Upper lobe of left lung (tissue), 6 donors: ENCODE measurements around the gene SYCE3. TPM values are rescaled to one million over a fixed set of nuclear protein-coding genes. Genes with fewer than 3 reads are reported as not detected.

Experiments
- ATAC-seq, 2 donors: fragments of 200-7000 bp; cut with Tn5 transposase; one replicate each; pipeline ENCODE4 v1.9.1; 2022; ENCODE audit warnings: mild to moderate bottlenecking in 2 of 2, moderate library complexity in 2 of 2; ENCODE audit not compliant: low FRiP score in 2 of 2
- DNase-seq, 2 donors: peaks; one replicate each; pipeline ENCODE4 v3.0.0-alpha.2; 2019 to 2020
- H3K27ac ChIP-seq, 4 donors: fragments of 200-600 bp; sonication (generic); one replicate each; pipeline ENCODE4 v1.5.1; 2016 to 2019
- H3K27me3 ChIP-seq, 4 donors: fragments of 200-600 bp; sonication (generic); one replicate each; pipeline ENCODE4 v1.5.1; 2017 to 2019
- H3K36me3 ChIP-seq, 4 donors: fragments of 200-600 bp; sonication (generic); one replicate each; pipeline ENCODE4 v1.5.1; 2016 to 2019
- H3K4me1 ChIP-seq, 4 donors: fragments of 200-600 bp; sonication (generic); one replicate each; pipeline ENCODE4 v1.5.1; 2018 to 2019
- H3K4me3 ChIP-seq, 4 donors: fragments of 200-600 bp; sonication (generic); one replicate each; pipeline ENCODE4 v1.5.1; 2017 to 2019; ENCODE audit warnings: mild to moderate bottlenecking in 2 of 4, moderate library complexity in 1 of 4
- H3K9me3 ChIP-seq, 4 donors: fragments of 200-600 bp; sonication (generic); one replicate each; pipeline ENCODE4 v1.5.1; 2018 to 2019
- CTCF ChIP-seq, 6 experiments: fragments of 450-650 bp in 4 of 6; fragments of 200-600 bp in 2 of 6; sonication (generic) in 2 of 6; IDR thresholded peaks; one replicate each; pipeline ENCODE4 v1.5.1; 2016 to 2019; ENCODE audit warnings: antibody characterized with exemption in 6 of 6
- EP300 ChIP-seq, 4 donors: sonication (generic); formaldehyde crosslinking; IDR thresholded peaks; one replicate each; pipeline ENCODE4 v1.5.1; 2017; ENCODE audit warnings: antibody characterized with exemption in 4 of 4, control low read depth in 2 of 4
- POLR2A ChIP-seq, 4 donors: fragments of 450-650 bp; IDR thresholded peaks; one replicate each; pipeline ENCODE4 v1.5.1; 2016 to 2017; ENCODE audit warnings: antibody characterized with exemption in 4 of 4, mild to moderate bottlenecking in 2 of 4
- POLR2AphosphoS5 ChIP-seq, 2 donors: sonication (generic); formaldehyde crosslinking; IDR thresholded peaks; one replicate each; pipeline ENCODE4 v1.5.1; 2017; ENCODE audit warnings: antibody characterized with exemption in 2 of 2
- WGBS, 2 donors: methylation state at CpG; one replicate each; pipeline ENCODE4 v1.1.5; 2017 to 2018; 5-methylcytosine and 5-hydroxymethylcytosine counted together
- total RNA-seq, 6 donors: library from RNA; depleted of rRNA in 4 of 6; stranded (reverse); fragments of >200 nt in 4 of 6; gene quantifications; one replicate each; pipeline versions ENCODE4 v1.1.0 to v1.2.1, GENCODE V29; 2016 to 2021
- donor health status: DM: no; HTN: no; CAD: no; lungs with moderate emphysema.
- donor health status: DM: no; HTN: yes; CAD: no; lungs with severe emphysema.

The SYCE3 gene
- total RNA-seq, 6 donors from 2014 or later, result 3.4 TPM; not detected in 5

GRCh38 chr22:50526108-50526833, 36.4 kb downstream of the SYCE3 start:
- Histone ChIP-seq H3K27me3 (no peaks in the 10 kb centered on the region), H3K9me3 (no peaks in the 10 kb centered on the region), H3K36me3 (peaks cover 16 to 32% (median 28%) of the 10 kb centered on the region in 4 donors), H3K4me1 (peaks cover 39 to 70% (median 44%) of the 10 kb centered on the region in 4 donors), H3K4me3 (peak overlapping the region; percentile 69 to 93 (median 74)), H3K27ac (peak overlapping the region; percentile 95 to 100 (median 98))
- 2 to 8% methylated on average over 2 to 38 of the region's 77 CpGs for WGBS, 2 donors
- DNase-seq, result peak; percentile 84 to 97
- ATAC-seq, result peak; percentile 27 to 56
- peak; percentile 72 to 94 (median 92) for TF ChIP-seq CTCF (IDR thresholded peaks at IDR 0.05)
- TF ChIP-seq POLR2A (IDR thresholded peaks at IDR 0.05), result peak in 1 of 4 donors; percentile 25
- TF ChIP-seq EP300 (IDR thresholded peaks at IDR 0.05), result no peak
- TF ChIP-seq POLR2AphosphoS5 (IDR thresholded peaks at IDR 0.05), result peak in 1 of 2 donors; percentile 71

GRCh38 chr22:50525858-50526107, 36.9 kb downstream of the SYCE3 start:
- 0% methylated on average over 12 of the region's 33 CpGs; no CpG with 5 or more reads in 1 of the 2 donors for WGBS, 2 donors
- peak overlapping the region; percentile 95 to 100 (median 98) for H3K27ac ChIP-seq
- peaks cover 39 to 65% (median 44%) of the 10 kb centered on the region in 4 donors for H3K4me1 ChIP-seq
- no peak for ATAC-seq
- H3K4me3 ChIP-seq, result peak overlapping the region; percentile 69 to 93 (median 74)
- no peak for TF ChIP-seq POLR2A (IDR thresholded peaks at IDR 0.05)
- TF ChIP-seq CTCF (IDR thresholded peaks at IDR 0.05), result no peak
- no peak for TF ChIP-seq EP300 (IDR thresholded peaks at IDR 0.05)
- TF ChIP-seq POLR2AphosphoS5 (IDR thresholded peaks at IDR 0.05), result no peak
- H3K9me3 ChIP-seq, result no peaks in the 10 kb centered on the region
- no peaks in the 10 kb centered on the region for H3K27me3 ChIP-seq
- no peak for DNase-seq
- H3K36me3 ChIP-seq, result peaks cover 16 to 37% (median 30%) of the 10 kb centered on the region in 4 donors

GRCh38 chr22:50525104-50525857, 37.4 kb downstream of the SYCE3 start, which contains the start of gene SCO2:
TSS of gene SCO2 (minus strand) at chr22:50525598. CDS start at chr22:50524411, 1,187 bp downstream.
- peaks cover 35 to 60% (median 41%) of the 10 kb centered on the region in 4 donors for H3K4me1 ChIP-seq
- peaks cover 16 to 41% (median 31%) of the 10 kb centered on the region in 4 donors for H3K36me3 ChIP-seq
- H3K4me3 ChIP-seq, result peak within 1 kb of the TSS; percentile 69 to 94 (median 82)
- DNase-seq, result peak; percentile 96 to 100
- peak in 3 of 4 donors; percentile 62 to 91 (median 73) for TF ChIP-seq POLR2A (IDR thresholded peaks at IDR 0.05)
- TF ChIP-seq CTCF (IDR thresholded peaks at IDR 0.05), result peak in 4 of 6 experiments; percentile 58 to 76 (median 60)
- TF ChIP-seq POLR2AphosphoS5 (IDR thresholded peaks at IDR 0.05), result peak; percentile 88 to 89
- no peak for TF ChIP-seq EP300 (IDR thresholded peaks at IDR 0.05)
- H3K27me3 ChIP-seq, result no peaks in the 10 kb centered on the region
- H3K9me3 ChIP-seq, result no peaks in the 10 kb centered on the region
- H3K27ac ChIP-seq, result peak within 1 kb of the TSS; percentile 95 to 100 (median 98)
- peak; percentile 72 to 74 for ATAC-seq
- 0 to 1% methylated on average over 2 to 45 of the region's 84 CpGs for WGBS, 2 donors

- Histone ChIP-seq H3K27ac (peak overlapping the region; percentile 95 to 100 (median 98)), H3K27me3 (no peaks in the 10 kb centered on the region), H3K36me3 (peaks cover 16 to 47% (median 36%) of the 10 kb centered on the region in 4 donors), H3K4me3 (peak overlapping the region; percentile 69 to 94 (median 82)), H3K9me3 (no peaks in the 10 kb centered on the region), H3K4me1 (peaks cover 35 to 54% (median 41%) of the 10 kb centered on the region in 4 donors)
- DNase-seq (no peak), ATAC-seq (no peak)
- TF ChIP-seq POLR2AphosphoS5 (IDR thresholded peaks at IDR 0.05), result no peak
- no peak for TF ChIP-seq POLR2A (IDR thresholded peaks at IDR 0.05)
- no peak for TF ChIP-seq CTCF (IDR thresholded peaks at IDR 0.05)
- TF ChIP-seq EP300 (IDR thresholded peaks at IDR 0.05), result no peak
- 8 to 9% methylated on average over 19 of the region's 19 CpGs for WGBS, 2 donors
Observed at GRCh38 chr22:50524676-50525103, 38.0 kb downstream of the SYCE3 start.
